ENCODE data around the gene KRT40. TPM values are rescaled to one million over a fixed set of nuclear protein-coding genes. Genes with fewer than 3 reads are reported as not detected.

KRT40 gene
- total RNA-seq, 4 donors from 2014 or later, result 0.21 TPM; not detected in 3

DNA sequence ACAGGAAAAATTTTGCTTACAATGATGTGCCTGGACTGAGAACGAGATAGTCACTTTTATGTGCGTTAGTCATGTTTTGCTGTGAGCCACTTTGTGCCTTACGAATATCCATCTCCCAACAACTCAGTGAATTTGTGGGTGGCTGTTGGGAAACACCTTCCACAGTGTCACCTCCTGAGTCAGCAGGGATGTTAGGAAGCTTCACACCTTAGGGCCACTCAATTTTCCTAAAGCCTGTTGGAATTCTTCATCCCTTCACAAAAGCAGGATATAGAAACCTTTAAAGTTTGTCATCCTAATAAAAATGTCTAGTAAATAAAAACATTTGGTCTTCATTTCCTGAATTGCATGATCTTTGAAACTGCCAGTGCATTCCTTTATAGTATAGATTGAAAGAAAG lies 29.1 kb upstream of the KRT40 start:
- H3K27ac ChIP-seq, result no peak overlapping the region
- H3K27me3 ChIP-seq, result no peaks in the 10 kb centered on the region
- H3K4me1 ChIP-seq, result no peaks in the 10 kb centered on the region
- H3K9me3 ChIP-seq, result no peaks in the 10 kb centered on the region
- no peak for DNase-seq
- H3K36me3 ChIP-seq, result no peaks in the 10 kb centered on the region
- intact Hi-C loops (cut with DNase I; ENCODE audit: low total_unique reads), result no loop called here
- no peak for TF ChIP-seq POLR2A (IDR thresholded peaks at IDR 0.05)
- TF ChIP-seq, protein P1, sequence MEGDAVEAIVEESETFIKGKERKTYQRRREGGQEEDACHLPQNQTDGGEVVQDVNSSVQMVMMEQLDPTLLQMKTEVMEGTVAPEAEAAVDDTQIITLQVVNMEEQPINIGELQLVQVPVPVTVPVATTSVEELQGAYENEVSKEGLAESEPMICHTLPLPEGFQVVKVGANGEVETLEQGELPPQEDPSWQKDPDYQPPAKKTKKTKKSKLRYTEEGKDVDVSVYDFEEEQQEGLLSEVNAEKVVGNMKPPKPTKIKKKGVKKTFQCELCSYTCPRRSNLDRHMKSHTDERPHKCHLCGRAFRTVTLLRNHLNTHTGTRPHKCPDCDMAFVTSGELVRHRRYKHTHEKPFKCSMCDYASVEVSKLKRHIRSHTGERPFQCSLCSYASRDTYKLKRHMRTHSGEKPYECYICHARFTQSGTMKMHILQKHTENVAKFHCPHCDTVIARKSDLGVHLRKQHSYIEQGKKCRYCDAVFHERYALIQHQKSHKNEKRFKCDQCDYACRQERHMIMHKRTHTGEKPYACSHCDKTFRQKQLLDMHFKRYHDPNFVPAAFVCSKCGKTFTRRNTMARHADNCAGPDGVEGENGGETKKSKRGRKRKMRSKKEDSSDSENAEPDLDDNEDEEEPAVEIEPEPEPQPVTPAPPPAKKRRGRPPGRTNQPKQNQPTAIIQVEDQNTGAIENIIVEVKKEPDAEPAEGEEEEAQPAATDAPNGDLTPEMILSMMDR (IDR thresholded peaks at IDR 0.05), result no peak
- H3K4me3 ChIP-seq, result no peak overlapping the region

DNA sequence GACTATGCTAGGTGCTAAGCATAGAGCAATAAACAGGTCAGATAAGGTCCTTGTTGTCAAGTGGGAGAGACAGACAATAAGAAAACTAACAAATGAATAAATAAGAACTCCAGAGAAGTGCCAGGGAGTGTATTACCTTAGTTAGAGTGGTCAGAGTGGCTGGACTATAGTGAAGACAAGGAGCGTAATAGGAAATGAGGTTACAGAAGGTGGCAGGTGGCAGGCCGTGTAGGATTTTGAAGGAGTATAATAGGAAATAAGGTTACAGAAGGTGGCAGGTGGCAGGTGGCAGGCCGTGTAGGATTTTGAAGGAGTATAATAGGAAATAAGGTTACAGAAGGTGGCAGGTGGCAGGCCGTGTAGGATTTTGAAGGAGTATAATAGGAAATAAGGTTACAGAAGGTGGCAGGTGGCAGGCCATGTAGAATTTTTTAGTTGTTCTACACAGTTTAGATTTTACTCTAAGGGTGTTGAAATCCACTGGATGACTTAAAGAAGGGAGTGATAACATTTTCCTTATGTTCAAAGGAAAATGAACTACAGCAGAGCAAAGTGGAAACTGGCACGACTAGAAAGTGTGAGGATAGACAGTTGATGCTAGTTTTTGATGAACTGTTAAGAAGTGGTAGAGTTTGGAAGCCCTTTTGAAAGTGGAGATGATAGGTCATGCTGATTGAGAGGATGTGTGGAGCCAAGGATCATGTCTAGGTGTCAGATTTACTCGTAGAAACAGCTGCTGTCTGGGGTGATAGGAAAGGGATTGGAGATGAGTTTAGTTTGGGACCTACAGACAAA lies 28.4 kb upstream of the KRT40 start:
- no peak for DNase-seq
- no peaks in the 10 kb centered on the region for H3K36me3 ChIP-seq
- H3K27ac ChIP-seq, result no peak overlapping the region
- TF ChIP-seq POLR2A (IDR thresholded peaks at IDR 0.05), result no peak
- TF ChIP-seq, protein P1 (IDR thresholded peaks at IDR 0.05), result no peak
- H3K4me1 ChIP-seq, result no peaks in the 10 kb centered on the region
- no peak overlapping the region for H3K4me3 ChIP-seq
- no peaks in the 10 kb centered on the region for H3K9me3 ChIP-seq
- intact Hi-C loops (cut with DNase I; ENCODE audit: low total_unique reads), result no loop called here
- H3K27me3 ChIP-seq, result no peaks in the 10 kb centered on the region

DNA sequence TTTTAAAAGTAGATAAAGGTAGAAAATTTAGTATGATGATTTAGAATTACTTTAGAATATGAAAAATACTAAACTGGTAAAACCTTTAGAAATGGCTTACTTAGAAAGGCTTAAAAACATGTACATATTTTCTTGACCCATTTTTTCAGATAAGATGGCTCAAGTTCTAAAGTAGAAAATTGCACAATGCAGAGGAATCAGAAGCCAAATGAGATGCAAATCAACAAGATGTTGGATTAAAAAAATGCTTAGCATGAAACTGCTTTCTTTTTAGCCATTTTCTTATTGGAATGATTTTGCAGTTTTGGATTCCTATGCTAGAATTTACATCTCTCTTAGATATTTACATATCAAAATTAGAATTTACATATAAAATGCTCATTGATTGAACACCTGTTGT lies 26.3 kb upstream of the KRT40 start:
- TF ChIP-seq, protein P1 (IDR thresholded peaks at IDR 0.05), result no peak
- no peak for TF ChIP-seq POLR2A (IDR thresholded peaks at IDR 0.05)
- Histone ChIP-seq H3K27me3 (no peaks in the 10 kb centered on the region), H3K27ac (no peak overlapping the region), H3K36me3 (no peaks in the 10 kb centered on the region), H3K4me3 (no peak overlapping the region), H3K9me3 (no peaks in the 10 kb centered on the region), H3K4me1 (no peaks in the 10 kb centered on the region)
- DNase-seq, result no peak
- intact Hi-C loops (cut with DNase I; ENCODE audit: low total_unique reads), result no loop called here

DNA sequence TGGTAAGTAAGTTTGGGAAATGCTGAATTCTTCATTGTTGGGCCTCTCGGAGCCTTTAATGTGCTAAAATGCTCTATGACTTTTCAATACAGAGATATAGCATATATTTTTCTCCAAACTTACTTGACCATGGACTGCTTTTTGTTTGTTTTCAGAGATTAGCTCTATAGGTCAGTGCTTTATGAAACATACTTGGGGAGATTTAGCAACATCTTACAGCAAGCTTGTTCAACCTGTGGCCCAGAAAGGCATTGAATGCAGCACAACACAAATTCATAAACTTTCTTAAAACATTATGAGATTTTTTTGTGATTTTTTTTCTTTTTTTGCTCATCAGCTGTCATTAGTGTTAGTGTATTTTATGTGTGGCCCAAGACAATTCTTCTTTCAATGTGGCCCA lies 25.8 kb upstream of the KRT40 start:
- TF ChIP-seq POLR2A (IDR thresholded peaks at IDR 0.05), result no peak
- TF ChIP-seq, protein P1 (IDR thresholded peaks at IDR 0.05), result no peak
- no peaks in the 10 kb centered on the region for H3K9me3 ChIP-seq
- no peak for DNase-seq
- H3K27ac ChIP-seq, result no peak overlapping the region
- intact Hi-C loops (cut with DNase I; ENCODE audit: low total_unique reads), result no loop called here
- no peak overlapping the region for H3K4me3 ChIP-seq
- H3K4me1 ChIP-seq, result no peaks in the 10 kb centered on the region
- H3K36me3 ChIP-seq, result no peaks in the 10 kb centered on the region
- H3K27me3 ChIP-seq, result no peaks in the 10 kb centered on the region

DNA sequence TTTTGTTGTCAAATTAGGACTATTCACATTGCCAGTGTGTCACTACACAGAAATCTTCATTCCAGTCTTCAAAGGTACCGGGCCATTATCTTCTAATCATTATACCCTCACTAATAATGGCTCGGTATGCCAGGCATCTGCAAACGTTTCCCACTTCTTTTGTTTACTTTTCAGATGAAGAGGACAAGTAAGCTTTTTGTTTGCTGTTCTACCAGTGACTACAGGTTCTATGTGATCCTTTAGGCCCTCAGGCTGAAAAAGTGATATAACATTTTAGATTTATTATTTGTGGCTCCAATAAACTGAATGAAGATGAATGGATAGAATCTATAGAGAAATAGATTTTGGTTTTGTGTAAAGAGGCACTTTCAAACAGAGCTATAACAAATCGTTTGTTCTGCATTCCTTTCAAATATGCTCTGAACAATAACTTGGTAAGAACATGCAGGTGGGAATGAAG lies 25.2 kb upstream of the KRT40 start:
- intact Hi-C loops (cut with DNase I; ENCODE audit: low total_unique reads), result no loop called here

More for the DNA sequence above, 25.2 kb upstream of the KRT40 start:
- no peak for TF ChIP-seq POLR2A (IDR thresholded peaks at IDR 0.05)
- TF ChIP-seq, protein P1 (IDR thresholded peaks at IDR 0.05), result no peak
- H3K4me1 ChIP-seq, result no peaks in the 10 kb centered on the region
- no peak overlapping the region for H3K27ac ChIP-seq
- no peak for DNase-seq
- H3K27me3 ChIP-seq, result no peaks in the 10 kb centered on the region
- H3K36me3 ChIP-seq, result no peaks in the 10 kb centered on the region
- no peaks in the 10 kb centered on the region for H3K9me3 ChIP-seq
- no peak overlapping the region for H3K4me3 ChIP-seq
